Calu3 (cell line): Measurements from ENCODE around the gene HTRA1. TPM values are rescaled to one million over a fixed set of nuclear protein-coding genes. Genes with fewer than 3 reads are reported as not detected.

Experiments
- BruUV-seq: library from RNA; stranded (reverse); fragments of 400-500 nt; replicated peaks from 2 replicates; lab custom pipeline; 2021; lab: Mats Ljungman, UMichigan
- CTCF ChIA-PET: fragments of 300-600 bp; sonication (Branson Sonifier 250); formaldehyde crosslinking; loops from one replicate; lab custom pipeline; 2022; ENCODE audit warnings: antibody characterized with exemption; lab: Charles Lee
- DNase-seq: peaks from one replicate; pipeline ENCODE4 v3.0.0; 2022
- H3K27ac Mint-ChIP-seq: one replicate; pipeline ENCODE4 v1.8.0; 2022; ENCODE audit warnings: mixed read lengths; ENCODE audit not compliant: unreplicated experiment
- H3K27me3 Mint-ChIP-seq: one replicate; pipeline ENCODE4 v1.8.0; 2022; ENCODE audit warnings: mixed read lengths; ENCODE audit not compliant: unreplicated experiment
- H3K36me3 Mint-ChIP-seq: one replicate; pipeline ENCODE4 v1.8.0; 2022; ENCODE audit warnings: mild to moderate bottlenecking, moderate library complexity, mixed read lengths; ENCODE audit not compliant: insufficient read depth, unreplicated experiment
- H3K4me1 Mint-ChIP-seq: one replicate; pipeline ENCODE4 v1.8.0; 2022; ENCODE audit warnings: mild to moderate bottlenecking, low read depth, mixed read lengths; ENCODE audit not compliant: unreplicated experiment
- H3K4me3 Mint-ChIP-seq: one replicate; pipeline ENCODE4 v1.8.0; 2022; ENCODE audit warnings: mild to moderate bottlenecking, low read depth, moderate library complexity, mixed read lengths; ENCODE audit not compliant: unreplicated experiment
- H3K9me3 Mint-ChIP-seq: one replicate; pipeline ENCODE4 v1.8.0; 2022; ENCODE audit warnings: low read depth, mixed read lengths; ENCODE audit not compliant: unreplicated experiment
- CTCF ChIP-seq: fragments of 200-600 bp; IDR thresholded peaks from one replicate; pipeline ENCODE4 v1.8.0; 2022; ENCODE audit warnings: antibody characterized with exemption; ENCODE audit not compliant: unreplicated experiment
- intact Hi-C: fragments of 100-400 bp; cut with micrococcal nuclease; formaldehyde crosslinking; loops from one replicate; pipeline ENCODE4 v1.10.0; 2022; ENCODE audit not compliant: unreplicated experiment
- total RNA-seq: library from RNA; stranded (reverse); gene quantifications from 2 replicates; pipeline ENCODE4 v1.2.3, GENCODE V29; 2022

Gene HTRA1
- total RNA-seq, 1 experiment from 2014 or later = 1.3 TPM

GRCh38 chr10:122435212-122435827 is 26.0 kb upstream of the HTRA1 start:
- Mint-ChIP-seq H3K27me3 (no peaks in the 10 kb centered on the region), H3K9me3 (no peaks in the 10 kb centered on the region), H3K36me3 (no peaks in the 10 kb centered on the region), H3K4me1 (no peaks in the 10 kb centered on the region), H3K4me3 (no peak overlapping the region), H3K27ac (no peak overlapping the region)
- intact Hi-C loops = loop anchor here (1.0 kb wide), 2 partner anchors 93 to 136 kb away; no protein-coding TSS in a partner anchor
- DNase-seq = no peak
- no TSS peak for BruUV-seq
- CTCF ChIA-PET = interaction anchor here (1.3 to 2.5 kb wide), 4 partner anchors 90 to 155 kb away, joined by 4 to 12 read pairs (median 6); no protein-coding TSS in a partner anchor
- TF ChIP-seq CTCF = no peak

GRCh38 chr10:122441961-122442360 is 19.4 kb upstream of the HTRA1 start:
- Mint-ChIP-seq H3K9me3 (no peaks in the 10 kb centered on the region), H3K27ac (peak overlapping the region; percentile 11), H3K36me3 (peaks cover 5% of the 10 kb centered on the region), H3K27me3 (no peaks in the 10 kb centered on the region), H3K4me3 (no peak overlapping the region), H3K4me1 (no peaks in the 10 kb centered on the region)
- no TSS peak for BruUV-seq
- no peak for TF ChIP-seq CTCF
- DNase-seq = peak; percentile 22
- CTCF ChIA-PET = interaction anchor here (0.6 to 1.0 kb wide), 3 partner anchors 15 to 143 kb away, joined by 3 to 6 read pairs (median 3); no protein-coding TSS in a partner anchor
- intact Hi-C loops = loop anchor here (5.0 to 10.0 kb wide), 2 partner anchors 123 to 260 kb away; partner anchors contain the start of gene DMBT1

GRCh38 chr10:122445469-122445868 is 15.9 kb upstream of the HTRA1 start:
- CTCF ChIA-PET = no interaction called here
- Mint-ChIP-seq H3K27ac (no peak overlapping the region), H3K9me3 (no peaks in the 10 kb centered on the region), H3K27me3 (no peaks in the 10 kb centered on the region), H3K36me3 (peaks cover 5% of the 10 kb centered on the region), H3K4me3 (no peak overlapping the region), H3K4me1 (no peaks in the 10 kb centered on the region)
- no TSS peak for BruUV-seq
- no peak for TF ChIP-seq CTCF
- DNase-seq = no peak
- intact Hi-C loops = loop anchor here (10.0 kb wide), 1 partner anchor 119 kb away; the partner anchor contains the start of gene DMBT1

GRCh38 chr10:122445904-122446303 is 15.4 kb upstream of the HTRA1 start:
- CTCF ChIA-PET = interaction anchor here (0.6 kb wide), 1 partner anchor 134 kb away, joined by 6 read pairs; no protein-coding TSS in a partner anchor
- Mint-ChIP-seq H3K4me1 (no peaks in the 10 kb centered on the region), H3K4me3 (no peak overlapping the region), H3K36me3 (peaks cover 5% of the 10 kb centered on the region), H3K9me3 (no peaks in the 10 kb centered on the region), H3K27ac (no peak overlapping the region), H3K27me3 (no peaks in the 10 kb centered on the region)
- no TSS peak for BruUV-seq
- DNase-seq = no peak
- no peak for TF ChIP-seq CTCF
- intact Hi-C loops = loop anchor here (10.0 kb wide), 1 partner anchor 119 kb away; the partner anchor contains the start of gene DMBT1
